ENCODE results near the gene C1orf210.

C1orf210 gene

DNA sequence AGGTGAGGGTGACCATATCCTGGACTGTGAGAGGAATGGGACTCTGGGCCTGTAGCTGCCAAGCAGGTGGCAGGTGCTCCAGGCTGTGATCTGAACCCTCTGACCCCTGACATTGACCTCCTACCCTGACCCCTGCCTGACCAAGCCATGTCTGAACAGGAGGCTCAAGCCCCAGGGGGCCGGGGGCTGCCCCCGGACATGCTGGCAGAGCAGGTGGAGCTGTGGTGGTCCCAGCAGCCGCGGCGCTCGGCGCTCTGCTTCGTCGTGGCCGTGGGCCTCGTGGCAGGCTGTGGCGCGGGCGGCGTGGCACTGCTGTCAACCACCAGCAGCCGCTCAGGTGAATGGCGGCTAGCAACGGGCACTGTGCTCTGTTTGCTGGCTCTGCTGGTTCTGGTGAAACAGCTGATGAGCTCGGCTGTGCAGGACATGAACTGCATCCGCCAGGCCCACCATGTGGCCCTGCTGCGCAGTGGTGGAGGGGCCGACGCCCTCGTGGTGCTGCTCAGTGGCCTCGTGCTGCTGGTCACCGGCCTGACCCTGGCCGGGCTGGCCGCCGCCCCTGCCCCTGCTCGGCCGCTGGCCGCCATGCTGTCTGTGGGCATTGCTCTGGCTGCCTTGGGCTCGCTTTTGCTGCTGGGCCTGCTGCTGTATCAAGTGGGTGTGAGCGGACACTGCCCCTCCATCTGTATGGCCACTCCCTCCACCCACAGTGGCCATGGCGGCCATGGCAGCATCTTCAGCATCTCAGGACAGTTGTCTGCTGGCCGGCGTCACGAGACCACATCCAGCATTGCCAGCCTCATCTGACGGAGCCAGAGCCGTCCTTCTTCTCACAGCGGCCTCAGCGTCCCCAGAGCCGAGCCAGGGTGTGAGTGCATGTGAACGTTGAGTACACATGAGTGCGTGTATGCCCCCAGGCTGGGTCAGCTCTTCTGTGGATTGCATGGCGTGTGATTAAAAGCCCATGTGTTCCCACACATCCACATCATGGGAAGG, 12.5 kb downstream of the C1orf210 start:
- DNase-seq = no peak

DNA sequence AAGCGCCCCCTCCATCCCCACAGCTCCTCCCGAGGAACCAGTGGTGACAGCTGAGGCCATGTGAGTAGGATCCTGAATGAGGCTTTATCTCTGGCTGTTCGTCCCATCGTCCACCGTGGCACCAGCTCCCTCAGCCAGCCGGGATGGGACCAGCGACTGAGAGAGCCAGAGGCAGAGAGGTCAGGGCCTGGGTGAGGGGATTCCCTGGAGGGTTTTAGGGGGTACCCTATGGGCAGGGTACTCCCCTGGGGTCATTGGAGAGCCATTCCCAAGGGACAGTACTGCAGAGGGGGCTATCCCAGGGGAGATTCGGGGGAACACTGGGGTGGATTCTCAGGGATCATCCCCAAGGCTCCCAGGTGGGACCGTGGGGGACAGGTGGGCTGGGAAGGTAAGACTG, 13.2 kb downstream of the C1orf210 start:
- no peak for DNase-seq

DNA sequence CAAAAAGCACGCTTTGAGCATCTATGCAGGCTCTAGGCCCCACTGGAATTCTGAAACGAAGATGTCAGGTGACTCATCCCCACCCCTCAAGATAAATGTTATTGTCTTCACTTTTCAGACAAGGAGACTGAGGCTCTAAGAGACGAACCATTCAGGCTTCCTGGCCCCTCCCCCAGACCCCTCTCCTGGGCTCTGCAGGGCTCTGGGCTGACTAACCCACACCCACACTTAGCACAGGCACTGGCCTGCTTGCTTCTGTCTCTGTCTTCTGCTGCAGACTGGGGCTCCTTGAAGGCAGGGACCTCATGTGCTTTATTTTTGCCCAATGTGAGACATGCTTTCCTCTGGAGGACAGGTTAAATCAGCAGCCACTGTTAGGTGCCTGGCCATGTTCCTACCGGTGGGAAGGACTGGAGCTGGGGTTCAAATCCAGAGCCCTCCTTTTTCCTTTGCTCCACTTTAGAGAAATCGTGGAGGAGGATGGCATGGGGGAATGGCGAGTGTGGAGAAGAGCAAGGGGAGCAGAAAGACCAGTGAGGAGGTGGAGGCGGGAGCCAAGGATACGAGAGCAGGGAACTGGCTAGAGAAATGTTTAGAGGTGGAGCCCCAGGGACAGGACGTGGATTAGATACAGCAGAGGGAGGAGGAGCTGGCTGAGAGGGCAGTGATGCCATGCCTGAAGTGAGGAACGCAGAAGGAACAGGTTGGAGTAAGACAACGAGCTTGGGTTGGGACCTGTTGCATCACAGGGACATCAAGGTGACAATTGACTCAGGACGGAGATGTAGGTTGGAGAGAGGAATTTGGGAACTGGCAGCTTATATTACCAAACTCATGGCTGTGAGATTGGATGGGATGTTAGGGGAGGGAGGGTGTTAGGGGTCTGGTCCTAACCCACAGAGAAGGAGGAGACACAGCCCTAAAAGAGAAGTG, 13.9 kb downstream of the C1orf210 start:
- no peak for DNase-seq

DNA sequence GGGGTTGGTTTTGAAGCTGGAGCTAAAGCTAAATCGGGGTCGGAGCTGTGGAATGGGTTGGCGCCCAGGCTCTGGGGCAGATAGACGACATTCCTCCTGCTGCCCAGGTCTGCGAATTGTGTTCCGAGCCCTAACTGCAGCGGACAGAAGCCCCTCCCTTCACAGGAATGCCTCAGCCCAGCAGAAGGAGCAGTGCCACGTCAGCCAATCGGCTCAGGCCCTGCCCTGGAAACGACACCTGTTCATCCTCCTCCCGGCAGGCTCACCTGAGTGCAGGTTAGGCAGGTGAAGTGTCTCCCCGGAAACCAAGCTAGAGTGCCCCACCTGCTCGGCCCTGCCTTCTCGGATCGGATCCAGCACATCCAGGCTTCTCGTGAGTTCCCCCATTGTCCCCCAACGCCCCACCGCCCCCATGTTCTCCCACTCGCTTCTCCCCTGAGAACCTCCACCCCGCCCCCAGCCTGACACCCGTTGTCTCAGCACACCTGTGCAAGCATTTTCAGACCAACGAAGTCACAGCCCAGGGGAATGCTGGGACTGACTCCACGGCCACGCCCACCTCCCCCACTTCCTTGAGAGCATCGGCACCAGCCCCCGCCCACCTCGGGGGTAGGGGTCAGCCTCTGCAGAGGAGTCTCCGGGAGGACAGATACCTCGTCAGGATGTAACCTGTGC, 14.8 kb downstream of the C1orf210 start:
- DNase-seq = peak; percentile 10

DNA sequence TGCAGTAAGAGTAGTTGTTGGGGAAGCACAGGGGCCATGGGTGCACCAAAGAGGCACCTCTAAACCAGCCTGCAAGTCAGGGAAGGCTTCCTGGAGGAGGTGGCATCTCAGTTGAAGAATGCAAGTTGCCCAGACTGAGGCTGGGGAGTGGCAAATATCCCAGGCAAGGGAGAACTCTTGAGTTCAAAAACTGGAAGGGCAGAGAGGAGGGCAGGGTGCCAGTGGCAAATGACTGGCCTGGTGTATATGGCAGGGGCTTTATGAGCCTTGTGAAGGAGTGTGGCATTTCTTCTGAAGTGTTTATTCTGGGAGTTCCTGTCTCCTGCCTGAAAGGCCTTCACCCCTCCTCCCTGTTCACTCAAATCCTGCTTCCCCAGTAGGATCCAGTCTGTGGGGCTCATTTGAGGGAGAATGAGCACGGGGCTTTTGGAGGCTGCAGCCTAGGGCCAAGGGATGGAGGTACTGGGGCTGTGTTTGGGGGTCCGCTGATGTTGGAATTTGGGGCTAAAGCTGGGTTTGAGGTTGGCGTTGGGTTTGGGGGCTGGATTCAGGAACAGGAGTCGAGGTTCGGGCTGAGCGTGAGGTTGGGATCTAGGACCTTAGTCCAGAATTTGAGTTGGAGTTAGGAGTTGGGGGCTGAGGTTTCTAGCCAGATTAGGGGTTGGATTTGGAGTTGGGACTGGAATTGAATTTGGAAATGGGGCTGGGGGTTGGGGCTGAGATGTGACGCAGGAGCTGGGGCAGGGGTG, 15.6 kb downstream of the C1orf210 start, which contains the start of gene TMEM125:
TMEM125 (plus strand) TSS at position 357 of the 749 bp plus-strand sequence. CDS start 2,740 bp downstream, outside the sequence.
- DNase-seq = no peak

DNA sequence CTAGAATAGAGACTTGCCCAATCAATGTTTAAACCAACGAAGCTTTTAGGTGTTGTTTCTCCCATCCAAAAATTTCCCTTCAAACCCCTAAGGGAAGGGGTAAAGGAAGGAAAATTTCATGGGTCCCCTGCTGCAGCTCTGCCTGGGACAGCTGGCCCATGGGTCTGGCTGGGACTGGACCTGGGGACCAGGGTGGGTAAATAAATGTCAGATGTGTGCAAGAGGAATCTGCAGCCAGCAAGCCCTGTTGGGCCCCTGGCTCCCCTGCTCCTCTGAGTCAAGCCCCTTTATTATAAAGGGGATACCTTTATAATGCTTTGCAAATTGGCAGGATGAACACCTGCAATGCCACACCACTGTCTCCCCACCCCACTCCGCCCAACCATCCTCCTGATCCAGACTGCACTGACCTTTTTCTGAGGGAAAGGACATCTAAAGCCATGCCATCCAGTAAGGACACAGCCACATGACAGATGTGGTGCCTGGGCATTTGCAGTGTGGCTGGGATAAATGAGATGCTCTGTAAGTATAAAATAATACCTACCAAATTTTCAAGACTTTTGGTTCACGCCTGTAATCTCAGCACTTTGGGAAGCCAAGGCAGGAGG, 17.5 kb downstream of the C1orf210 start:
- DNase-seq = no peak

DNA sequence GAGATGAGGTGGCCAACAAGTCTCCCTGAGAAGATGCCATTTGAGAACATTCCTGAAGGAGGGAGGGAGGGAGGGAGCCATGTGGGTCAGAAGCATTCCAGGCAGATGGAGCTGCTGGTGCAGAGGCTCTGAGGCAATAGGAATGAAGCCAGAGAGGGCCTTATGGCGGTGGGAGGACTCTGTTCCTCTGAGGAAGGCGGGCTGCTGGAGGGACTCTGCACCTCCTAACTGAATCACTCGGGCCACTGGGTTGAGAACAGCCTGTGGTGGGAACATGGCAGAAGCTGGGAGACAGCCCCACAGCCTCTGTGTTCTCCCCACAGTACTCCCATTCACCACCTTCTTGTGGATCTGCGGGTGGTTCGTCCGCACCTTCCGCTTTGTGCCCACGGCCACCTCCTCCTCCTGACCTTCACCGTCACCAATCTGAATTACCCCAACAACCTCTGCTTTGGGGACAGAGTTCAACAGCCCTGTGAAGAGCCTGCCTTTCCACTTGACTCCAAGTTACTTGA, 18.0 kb downstream of the C1orf210 start:
- no peak for DNase-seq

DNA sequence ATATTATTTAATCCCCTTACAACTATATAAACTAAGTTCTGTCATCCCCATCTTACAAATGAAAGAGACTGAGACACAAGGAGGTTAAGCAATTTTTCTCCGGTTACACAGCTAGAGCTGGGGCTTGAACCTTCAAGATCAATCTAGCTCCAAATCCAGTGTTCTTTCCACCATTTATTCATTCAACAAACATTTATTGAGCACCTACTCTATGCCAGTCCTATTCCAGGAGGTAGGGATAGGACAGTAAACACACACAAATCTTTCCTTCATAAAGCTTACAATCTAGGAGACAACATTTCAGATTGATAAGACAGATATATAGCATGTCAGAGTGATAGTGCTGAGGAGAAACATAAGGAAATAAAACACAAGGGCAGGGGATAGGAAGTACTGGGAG, 18.5 kb downstream of the C1orf210 start:
- DNase-seq = no peak

DNA sequence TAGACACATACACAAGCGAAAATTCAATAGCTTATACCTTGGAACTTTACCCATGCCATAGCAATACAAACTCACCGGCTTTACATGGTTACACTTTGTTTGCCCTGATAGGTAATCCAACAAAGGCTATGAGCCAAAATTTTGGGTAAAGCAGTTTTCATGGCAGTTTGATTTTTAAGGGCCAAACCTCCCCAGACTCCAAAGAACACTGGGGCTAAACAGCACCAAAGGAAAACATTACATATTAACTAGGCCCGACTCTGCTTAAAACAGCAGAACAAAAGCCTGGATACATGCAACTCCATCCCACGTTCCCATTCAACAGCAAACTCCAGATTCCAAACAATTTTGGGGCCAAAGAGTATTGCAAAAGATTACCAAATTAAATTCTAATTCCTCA, 19.9 kb downstream of the C1orf210 start:
- no peak for DNase-seq

DNA sequence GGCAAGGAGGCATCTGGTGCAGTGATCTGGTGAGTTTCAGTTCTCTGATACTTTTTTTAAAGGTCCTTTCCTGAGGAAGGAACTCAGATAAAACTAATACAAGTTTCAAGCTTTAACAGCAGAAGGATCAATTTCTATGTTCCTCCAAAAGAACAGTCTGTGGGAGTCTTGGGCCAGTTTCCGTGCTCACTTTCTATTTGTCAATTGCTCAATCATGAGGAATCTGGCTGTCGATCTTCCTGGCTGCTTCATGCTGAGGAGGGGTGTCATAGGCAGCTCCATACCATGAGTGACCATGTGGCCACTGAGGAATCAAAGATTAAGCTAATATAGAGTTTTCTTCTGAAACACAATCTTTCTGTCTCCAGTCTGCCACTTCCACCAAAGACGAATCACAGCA, 27.0 kb downstream of the C1orf210 start:
- DNase-seq = no peak

DNA sequence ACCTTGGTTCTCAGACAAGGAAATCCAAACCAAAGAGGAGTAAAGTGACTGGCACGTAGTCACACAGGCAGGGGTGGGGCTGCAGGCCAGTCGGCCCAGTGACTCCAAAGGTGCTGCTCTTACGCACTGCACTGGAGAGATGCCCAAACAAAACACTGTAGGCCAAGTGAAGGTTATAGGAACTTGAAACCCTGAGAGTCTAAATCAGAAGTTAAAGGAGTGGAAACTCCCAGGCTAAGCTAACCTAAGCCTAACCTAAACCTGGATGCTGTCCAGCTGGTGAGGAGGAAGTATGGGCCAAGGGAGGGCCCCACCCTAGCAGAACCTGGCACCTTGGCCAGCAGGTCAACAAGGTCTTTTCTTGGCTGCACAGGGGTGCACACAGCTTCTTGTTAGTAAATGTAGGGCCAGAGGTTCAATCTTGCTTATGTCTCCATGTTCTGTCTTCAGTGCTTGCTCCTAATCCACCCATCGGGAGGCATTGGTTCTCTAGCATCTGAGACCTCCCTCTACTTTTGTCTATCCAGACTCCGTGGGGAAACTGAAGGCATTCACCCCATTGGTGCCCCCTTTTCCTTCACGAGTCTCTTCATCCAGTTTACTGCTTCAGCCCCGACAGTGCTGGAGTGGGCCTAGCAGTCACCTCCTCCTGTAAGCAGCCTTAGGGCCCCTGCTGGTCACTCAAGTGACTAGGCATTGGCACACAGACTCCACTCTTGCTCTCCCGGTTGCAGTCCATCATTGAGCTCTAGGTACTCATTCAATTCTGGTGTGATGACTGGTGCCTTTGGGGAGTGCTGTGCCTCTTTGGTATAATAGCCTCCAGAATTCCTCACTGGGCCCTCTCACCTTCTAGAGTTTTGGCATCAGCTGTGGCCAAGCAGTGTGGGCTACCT, 28.5 kb downstream of the C1orf210 start:
- no peak for DNase-seq

DNA sequence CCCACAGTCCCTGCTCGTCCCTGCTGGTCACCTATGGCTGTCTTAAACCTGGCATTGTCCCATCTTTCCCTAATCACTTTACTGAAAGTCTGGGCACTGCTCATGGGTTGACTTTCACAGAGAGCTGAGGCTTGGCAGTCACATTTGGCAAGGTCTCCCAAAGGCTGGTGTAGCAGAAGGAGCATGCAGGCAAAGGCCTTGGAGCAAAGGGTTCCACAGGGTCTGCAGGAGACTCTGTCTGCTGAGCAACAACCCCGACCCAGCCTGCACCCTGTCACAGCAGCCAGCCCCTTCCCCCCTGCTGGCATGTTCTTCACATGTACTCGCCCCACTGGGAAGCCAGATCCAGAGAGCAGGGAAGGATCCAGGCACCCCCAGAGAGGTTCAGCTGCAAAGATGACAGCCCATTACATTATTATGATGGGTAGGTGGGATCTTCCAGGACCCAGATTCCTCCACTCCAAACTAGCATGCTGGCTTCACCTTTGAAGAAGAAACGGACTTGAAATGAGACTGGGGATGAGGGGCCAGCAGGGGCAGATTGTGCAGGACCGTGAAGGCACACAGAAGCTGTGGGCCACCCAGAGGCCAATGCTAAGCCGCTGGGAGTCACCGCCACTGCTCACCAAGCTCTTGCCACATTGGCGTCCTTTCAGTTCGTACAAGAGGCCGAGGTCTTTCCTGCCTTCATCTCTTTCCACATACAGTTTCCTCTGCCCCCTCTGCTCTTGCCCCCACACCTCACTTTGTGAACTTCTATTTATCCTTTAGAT, 29.8 kb downstream of the C1orf210 start:
- no peak for DNase-seq

DNA sequence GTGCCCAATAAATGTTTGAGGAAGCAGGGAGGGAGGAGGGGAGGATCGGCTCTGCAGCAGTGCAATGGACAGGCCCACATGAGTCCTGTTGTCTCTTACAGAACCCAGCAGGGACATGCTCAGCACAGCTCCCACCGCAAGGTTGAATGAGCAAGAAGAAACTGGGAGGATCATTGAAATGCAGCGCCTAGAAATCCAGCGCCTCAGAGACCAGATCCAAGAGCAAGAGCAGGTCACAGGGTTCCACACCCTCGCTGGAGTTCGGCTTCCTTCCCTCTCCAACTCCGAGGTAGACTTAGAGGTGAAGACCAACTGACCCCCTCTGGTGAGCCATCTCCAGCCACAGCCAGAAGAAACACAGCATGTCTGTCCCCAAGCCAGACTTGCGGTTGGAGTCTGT, 31.5 kb downstream of the C1orf210 start:
- DNase-seq = no peak

DNA sequence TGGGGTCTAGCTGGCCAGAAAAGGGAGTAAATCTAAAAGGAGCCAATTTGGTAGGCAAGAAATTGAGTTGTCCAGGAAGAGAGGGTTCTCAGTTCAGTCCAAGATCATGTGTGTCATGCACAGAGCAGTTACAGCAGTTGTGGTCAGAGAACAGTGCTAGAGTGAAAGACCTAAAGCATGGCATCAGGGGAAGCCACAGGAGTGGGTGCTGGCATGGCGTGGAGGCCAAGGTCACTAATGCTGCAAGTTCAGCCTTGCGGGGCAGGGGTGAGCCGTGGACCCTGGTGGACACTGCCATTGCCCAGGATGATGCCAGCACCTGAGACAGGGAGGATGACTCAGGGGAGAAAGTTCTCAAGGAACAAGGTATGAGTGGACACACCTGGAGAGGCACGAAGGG, 32.2 kb downstream of the C1orf210 start:
- DNase-seq = no peak

DNA sequence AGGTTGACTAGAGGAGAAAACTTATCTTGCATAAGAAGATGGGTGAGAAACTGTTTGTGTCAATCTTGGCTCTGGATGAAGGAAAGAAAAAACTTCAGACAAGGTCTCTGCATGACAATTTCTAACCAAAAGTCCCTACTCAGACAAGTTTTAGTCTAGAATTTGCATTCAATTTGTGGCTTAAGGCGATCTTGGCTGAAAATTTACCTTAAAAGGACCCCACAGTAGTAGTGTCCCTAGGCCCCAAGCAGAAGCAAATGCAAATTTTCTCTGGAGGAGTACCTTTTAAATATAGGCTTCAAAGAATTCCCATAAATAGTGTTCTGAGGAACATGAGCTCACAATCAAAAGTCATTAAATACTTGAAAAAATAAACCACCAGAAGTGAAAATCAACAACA, 33.2 kb downstream of the C1orf210 start:
- no peak for DNase-seq

DNA sequence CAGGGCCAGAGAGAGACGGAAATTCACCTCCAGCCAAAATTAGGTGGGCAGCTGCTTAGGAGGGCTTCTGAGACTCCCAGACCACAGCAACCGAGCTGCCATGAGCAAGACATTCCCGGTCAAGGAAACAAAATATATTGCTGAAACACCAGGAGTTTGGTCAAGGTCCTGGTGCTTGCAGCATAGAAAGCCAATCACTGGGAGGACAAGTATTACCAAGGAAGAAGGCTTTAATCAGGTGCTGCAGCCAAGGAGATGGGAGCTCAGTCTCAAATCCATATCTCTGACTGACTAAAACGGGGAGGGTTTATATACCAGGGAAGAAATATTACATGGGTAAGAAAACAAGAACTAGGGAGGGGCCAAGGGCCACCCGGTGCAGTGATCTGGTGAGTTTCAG, 34.4 kb downstream of the C1orf210 start:
- no peak for DNase-seq

DNA sequence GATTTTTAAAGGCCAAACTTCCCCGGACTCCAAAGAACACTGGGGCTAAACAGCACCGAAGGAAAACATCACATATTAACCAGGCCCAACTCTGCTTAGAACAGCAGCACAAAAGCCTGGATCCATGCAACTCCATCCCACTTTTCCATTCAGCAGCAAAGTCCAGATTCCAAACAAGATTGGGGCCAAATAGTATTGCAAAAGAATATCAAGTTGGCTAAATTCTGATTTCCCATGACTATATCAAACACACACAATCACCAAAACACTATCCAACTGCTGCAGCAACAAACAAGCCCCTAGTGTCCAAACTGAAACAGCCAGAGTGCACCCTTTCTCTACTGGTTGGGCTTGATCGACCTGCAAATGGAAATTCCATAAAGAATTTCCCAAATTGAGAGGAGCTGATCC, 35.0 kb downstream of the C1orf210 start:
- DNase-seq = no peak

DNA sequence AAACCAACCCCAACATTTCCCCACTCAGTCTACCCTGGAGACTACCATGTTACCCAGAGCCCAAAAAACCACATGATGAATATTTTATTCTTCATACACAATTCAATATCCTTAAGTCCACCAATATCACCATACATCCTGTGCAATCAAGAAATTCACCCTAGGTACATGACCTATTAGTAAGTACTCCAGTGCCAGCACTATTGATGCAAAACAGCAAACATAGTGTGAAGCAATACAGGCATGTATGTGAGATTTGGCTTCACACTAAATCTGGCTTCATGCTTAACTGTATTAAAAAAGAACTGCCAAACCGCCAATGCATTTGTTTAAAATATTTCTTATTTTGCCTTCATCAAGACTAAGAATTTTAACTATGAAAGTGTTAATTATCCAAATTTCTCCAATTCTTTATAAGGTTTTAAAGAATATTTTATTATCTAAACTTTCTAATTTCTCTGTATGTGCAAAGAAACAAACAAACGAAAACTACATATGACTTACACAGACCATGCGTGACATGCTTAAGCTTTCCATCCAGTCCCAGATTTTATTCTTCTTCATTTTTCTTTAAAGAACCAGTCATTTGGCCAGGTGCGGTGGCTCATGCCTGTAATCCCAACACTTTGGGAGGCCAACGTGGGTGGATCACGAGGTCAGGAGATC, 38.0 kb downstream of the C1orf210 start:
- DNase-seq = no peak

Measured in stimulated activated CD4-positive, alpha-beta T cell treated with anti-CD3 and anti-CD28 coated beads, Interleukin-12 subunit alpha, Interleukin-12 subunit beta, amount 100 ng/mL, for 4 hours (primary cell).